Measurements from ENCODE around the gene ZNF576. TPM values are rescaled to one million over a fixed set of nuclear protein-coding genes. Genes with fewer than 3 reads are reported as not detected.

Gene ZNF576
- total RNA-seq, 1 donor from 2014 or later = 9.5 TPM

Other genes starting within 250 kb of the ZNF576 start
- 0.26 and 6.3 TPM in 2 replicates for gene CD177, start 242.9 kb upstream of the ZNF576 start, total RNA-seq
- gene TEX101, start 181.7 kb upstream of the ZNF576 start, total RNA-seq = 0.26 TPM in 1 of 2 replicates, not detected in the other
- gene LYPD3, start 131.0 kb upstream of the ZNF576 start, total RNA-seq = 6.6 and 87.9 TPM in 2 replicates
- gene PHLDB3, start 91.8 kb upstream of the ZNF576 start, total RNA-seq = 7.9 and 32.3 TPM in 2 replicates
- gene ETHE1, start 69.4 kb upstream of the ZNF576 start, total RNA-seq = 179 and 183 TPM in 2 replicates
- not detected in 2 replicates for gene ZNF575, start 63.4 kb upstream of the ZNF576 start, total RNA-seq
- 8.3 and 10.5 TPM in 2 replicates for gene XRCC1, start 21.1 kb upstream of the ZNF576 start, total RNA-seq
- gene PINLYP, start 20.8 kb upstream of the ZNF576 start, total RNA-seq = 0.53 and 0.64 TPM in 2 replicates
- gene IRGQ, start 461 bp upstream of the ZNF576 start, total RNA-seq = 15.9 and 19.5 TPM in 2 replicates
- gene SRRM5, start 15.5 kb downstream of the ZNF576 start, total RNA-seq = not detected in 2 replicates
- 14.5 and 19.3 TPM in 2 replicates for gene ZNF428, start 23.0 kb downstream of the ZNF576 start, total RNA-seq
- gene CADM4, start 43.3 kb downstream of the ZNF576 start, total RNA-seq = 13.4 and 19.1 TPM in 2 replicates
- gene PLAUR, start 73.6 kb downstream of the ZNF576 start, total RNA-seq = 16.6 and 27.1 TPM in 2 replicates
- not detected in 2 replicates for gene IRGC, start 119.5 kb downstream of the ZNF576 start, total RNA-seq
- gene SMG9, start 158.4 kb downstream of the ZNF576 start, total RNA-seq = 4.0 and 4.7 TPM in 2 replicates
- gene KCNN4, start 184.4 kb downstream of the ZNF576 start, total RNA-seq = 0.26 and 9.7 TPM in 2 replicates
- 0.38 and 0.53 TPM in 2 replicates for gene LYPD5, start 205.9 kb downstream of the ZNF576 start, total RNA-seq
- 9.1 and 12.4 TPM in 2 replicates for gene ZNF283, start 230.7 kb downstream of the ZNF576 start, total RNA-seq